Tibial nerve (tissue), 4 donors: ENCODE results near the gene PRKAG1.

Experiments used
- EP300 ChIP-seq, 2 donors: sonication (generic); formaldehyde crosslinking; IDR thresholded peaks; one replicate each; pipeline ENCODE4 v1.6.1; 2017; ENCODE audit warnings: antibody characterized with exemption in 2 of 2, mild to moderate bottlenecking in 1 of 2
- POLR2A ChIP-seq, 2 donors: fragments of 450-650 bp; IDR thresholded peaks; one replicate each; pipeline ENCODE4 v1.6.1; 2017; ENCODE audit warnings: antibody characterized with exemption in 2 of 2, mild to moderate bottlenecking in 2 of 2, moderate library complexity in 2 of 2
- TF ChIP-seq, protein P1 (sequence below), 5 experiments: fragments of 200-600 bp in 3 of 5; fragments of 450-650 bp in 2 of 5; sonication (generic) in 3 of 5; IDR thresholded peaks; one replicate each; pipeline ENCODE4 v1.5.1; 2016 to 2019; ENCODE audit warnings: antibody characterized with exemption in 5 of 5, mild to moderate bottlenecking in 3 of 5, moderate library complexity in 2 of 5

DNA sequence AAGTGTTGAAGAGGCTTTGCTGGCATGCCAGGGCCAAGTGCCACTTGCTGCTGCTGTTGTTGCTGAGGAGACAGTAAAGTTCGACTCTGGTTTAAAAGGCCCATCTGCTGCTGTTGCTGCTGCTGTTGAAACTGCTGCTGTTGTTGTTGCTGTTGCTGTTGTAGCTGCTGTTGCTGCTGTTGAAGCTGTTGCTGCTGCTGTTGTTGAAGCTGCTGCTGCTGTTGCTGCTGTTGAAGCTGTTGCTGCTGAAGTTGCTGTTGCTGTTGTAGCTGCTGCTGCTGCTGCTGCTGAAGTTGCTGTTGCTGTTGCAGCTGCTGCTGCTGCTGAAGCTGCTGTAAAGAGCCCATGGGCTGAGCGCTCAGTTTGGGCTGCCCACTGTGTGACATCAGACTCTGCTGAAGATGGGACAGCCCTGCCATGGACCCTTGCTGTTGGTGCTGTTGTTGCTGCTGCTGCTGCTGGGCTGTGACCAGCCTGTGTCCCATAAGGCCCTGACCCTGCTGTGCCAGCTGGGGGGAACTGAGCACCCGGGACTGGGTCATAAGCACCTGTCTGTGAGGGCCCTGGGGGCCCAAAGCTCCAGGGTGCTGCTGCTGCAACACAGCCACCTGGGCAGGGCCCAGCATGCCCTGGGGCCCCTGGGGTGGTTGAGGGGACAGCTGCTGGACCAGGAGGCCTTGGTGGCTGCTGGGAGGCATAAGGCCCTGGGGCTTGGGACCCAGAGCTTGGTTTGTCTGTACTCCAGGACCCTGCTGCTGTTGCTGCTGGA is 14.3 kb upstream of the PRKAG1 start:
- TF ChIP-seq, protein P1, sequence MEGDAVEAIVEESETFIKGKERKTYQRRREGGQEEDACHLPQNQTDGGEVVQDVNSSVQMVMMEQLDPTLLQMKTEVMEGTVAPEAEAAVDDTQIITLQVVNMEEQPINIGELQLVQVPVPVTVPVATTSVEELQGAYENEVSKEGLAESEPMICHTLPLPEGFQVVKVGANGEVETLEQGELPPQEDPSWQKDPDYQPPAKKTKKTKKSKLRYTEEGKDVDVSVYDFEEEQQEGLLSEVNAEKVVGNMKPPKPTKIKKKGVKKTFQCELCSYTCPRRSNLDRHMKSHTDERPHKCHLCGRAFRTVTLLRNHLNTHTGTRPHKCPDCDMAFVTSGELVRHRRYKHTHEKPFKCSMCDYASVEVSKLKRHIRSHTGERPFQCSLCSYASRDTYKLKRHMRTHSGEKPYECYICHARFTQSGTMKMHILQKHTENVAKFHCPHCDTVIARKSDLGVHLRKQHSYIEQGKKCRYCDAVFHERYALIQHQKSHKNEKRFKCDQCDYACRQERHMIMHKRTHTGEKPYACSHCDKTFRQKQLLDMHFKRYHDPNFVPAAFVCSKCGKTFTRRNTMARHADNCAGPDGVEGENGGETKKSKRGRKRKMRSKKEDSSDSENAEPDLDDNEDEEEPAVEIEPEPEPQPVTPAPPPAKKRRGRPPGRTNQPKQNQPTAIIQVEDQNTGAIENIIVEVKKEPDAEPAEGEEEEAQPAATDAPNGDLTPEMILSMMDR (IDR thresholded peaks at IDR 0.05) = no peak
- no peak for TF ChIP-seq POLR2A (IDR thresholded peaks at IDR 0.05)
- TF ChIP-seq EP300 (IDR thresholded peaks at IDR 0.05) = no peak
